SK-N-MC (cell line): ENCODE data around the gene MMP23B.

ENCODE experiments used
- DNase-seq: peaks from one replicate; pipeline ENCODE4 v3.0.0-alpha.2; 2011; ENCODE audit warnings: low read depth, low spot score
- H3K27ac ChIP-seq: fragments of 200-600 bp; sonication (generic); 2 replicates; pipeline ENCODE4 v1.5.1; 2016; ENCODE audit warnings: mixed run types
- H3K36me3 ChIP-seq: fragments of 200-600 bp; sonication (generic); 2 replicates; pipeline ENCODE4 v1.6.1; 2017; ENCODE audit warnings: antibody characterized with exemption, low read length, mixed read lengths; ENCODE audit not compliant: insufficient read depth
- H3K4me3 ChIP-seq: fragments of 200-600 bp; sonication (generic); 2 replicates; pipeline ENCODE4 v1.5.1; 2016
- H3K9ac ChIP-seq: fragments of 200-600 bp; sonication (generic); 2 replicates; pipeline ENCODE4 v1.8.0; 2017; ENCODE audit warnings: mixed run types, mixed read lengths; ENCODE audit not compliant: insufficient read length
- H3K9me3 ChIP-seq: fragments of 200-600 bp; sonication (generic); 2 replicates; pipeline ENCODE4 v1.6.1; 2017; ENCODE audit warnings: low read depth, mild to moderate bottlenecking, antibody characterized with exemption, low read length, moderate library complexity, mixed read lengths
- EZH2 ChIP-seq: fragments of 200-600 bp; sonication (generic); IDR thresholded peaks from one replicate; pipeline ENCODE4 v1.6.1; 2017; ENCODE audit warnings: antibody characterized with exemption
- FOXP2 ChIP-seq: optimal IDR thresholded peaks from 2 replicates; pipeline ENCODE3; 2011; ENCODE audit warnings: mild to moderate bottlenecking, moderate library complexity; ENCODE audit not compliant: insufficient read depth; ENCODE audit errors: extremely low read length, control extremely low read depth
- POLR2AphosphoS5 ChIP-seq: IDR thresholded peaks from 2 replicates; pipeline ENCODE4 v1.6.1; 2012; ENCODE audit warnings: mild to moderate bottlenecking, low read depth, low read length, borderline replicate concordance

The MMP23B gene

DNA sequence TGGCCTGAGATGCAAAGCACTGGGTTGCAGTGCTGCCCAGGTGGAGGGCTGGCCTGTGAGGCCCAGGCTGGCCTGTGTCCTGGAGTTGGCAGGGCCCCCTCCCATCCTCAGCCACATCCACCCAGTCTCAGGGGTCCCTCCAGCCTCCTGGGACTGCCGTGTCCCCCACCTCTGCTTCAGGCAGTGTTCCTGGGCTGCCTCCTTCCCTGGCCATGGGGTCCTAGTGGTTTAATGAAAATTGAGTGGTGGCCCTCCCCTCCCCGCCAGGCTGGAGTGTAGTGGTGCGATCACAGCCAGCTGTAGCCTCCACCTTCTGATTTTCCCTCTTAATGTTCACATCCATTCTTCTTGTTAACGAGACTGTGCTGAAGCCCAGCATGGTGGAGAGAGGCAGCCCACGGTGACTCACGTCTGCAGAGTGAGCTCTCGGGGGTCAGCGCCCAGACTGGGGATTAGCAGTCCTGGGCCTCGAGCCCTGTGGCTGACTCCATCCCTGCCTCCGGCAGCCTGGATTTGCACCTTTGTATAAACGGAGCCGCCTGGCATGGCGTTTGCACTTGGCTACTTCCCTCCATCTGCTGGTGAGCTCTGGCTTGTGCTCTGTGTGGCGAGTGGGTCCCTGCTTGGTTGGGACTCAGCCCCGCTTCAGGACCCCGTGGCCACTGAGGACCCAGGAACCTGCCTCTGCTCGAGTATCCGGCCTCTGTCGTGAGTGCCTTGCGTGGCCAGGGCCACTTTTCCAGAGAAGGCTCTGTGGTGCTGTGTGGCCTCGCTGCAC is 9.8 kb upstream of the MMP23B start:
- no peaks in the 10 kb centered on the region for H3K9me3 ChIP-seq
- TF ChIP-seq EZH2 (no peak), POLR2AphosphoS5 (no peak), FOXP2 (no peak)
- H3K9ac ChIP-seq: no peak overlapping the region

DNA sequence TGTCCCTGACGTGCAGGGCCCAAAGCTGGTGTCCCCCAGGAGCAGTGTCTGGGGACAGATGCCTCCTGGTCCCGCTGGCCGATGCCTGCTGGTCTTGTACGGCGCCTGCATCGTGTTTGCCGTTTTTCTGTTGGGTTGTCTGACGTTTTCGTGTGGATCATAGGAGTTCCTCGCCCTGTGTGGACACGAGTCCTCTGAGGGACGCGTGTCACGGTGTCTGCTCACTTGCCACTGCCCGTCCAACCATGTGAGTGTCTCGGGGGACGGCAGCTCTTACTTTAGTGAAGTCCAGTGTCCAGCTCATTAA is 9.2 kb upstream of the MMP23B start:
- no peaks in the 10 kb centered on the region for H3K9me3 ChIP-seq
- TF ChIP-seq FOXP2 (no peak), EZH2 (no peak), POLR2AphosphoS5 (no peak)
- no peak overlapping the region for H3K4me3 ChIP-seq
- H3K36me3 ChIP-seq: no peaks in the 10 kb centered on the region
- H3K27ac ChIP-seq: no peak overlapping the region
- DNase-seq: no peak
- no peak overlapping the region for H3K9ac ChIP-seq

More for the DNA sequence above, 9.8 kb upstream of the MMP23B start:
- no peak for DNase-seq
- no peak overlapping the region for H3K27ac ChIP-seq
- no peak overlapping the region for H3K4me3 ChIP-seq
- no peaks in the 10 kb centered on the region for H3K36me3 ChIP-seq

DNA sequence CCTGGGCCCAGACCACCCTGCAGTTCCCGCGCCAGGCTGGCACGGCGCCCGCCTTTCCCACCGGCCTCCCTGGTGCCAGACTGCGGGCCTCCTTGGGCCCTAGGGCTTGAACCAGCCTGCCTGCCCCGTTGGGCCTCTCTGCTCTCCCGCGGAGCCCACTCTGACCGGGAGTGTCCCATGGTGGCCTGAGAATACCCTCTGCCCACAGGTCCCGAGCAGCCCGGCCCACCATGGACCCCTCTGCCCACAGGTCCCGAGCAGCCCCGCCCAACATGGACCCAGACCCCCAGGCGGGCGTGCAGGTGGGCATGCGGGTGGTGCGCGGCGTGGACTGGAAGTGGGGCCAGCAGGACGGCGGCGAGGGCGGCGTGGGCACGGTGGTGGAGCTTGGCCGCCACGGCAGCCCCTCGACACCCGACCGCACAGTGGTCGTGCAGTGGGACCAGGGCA is 8.8 kb upstream of the MMP23B start:
- Histone ChIP-seq H3K9me3 (no peaks in the 10 kb centered on the region), H3K9ac (no peak overlapping the region), H3K36me3 (no peaks in the 10 kb centered on the region), H3K4me3 (no peak overlapping the region), H3K27ac (no peak overlapping the region)
- TF ChIP-seq EZH2: no peak
- TF ChIP-seq FOXP2: no peak
- TF ChIP-seq POLR2AphosphoS5: no peak
- no peak for DNase-seq

- no peaks in the 10 kb centered on the region for H3K9me3 ChIP-seq
- H3K27ac ChIP-seq: no peak overlapping the region
- TF ChIP-seq POLR2AphosphoS5 (no peak), EZH2 (no peak), FOXP2 (no peak)
- no peak overlapping the region for H3K4me3 ChIP-seq
- H3K9ac ChIP-seq: no peak overlapping the region
- DNase-seq: no peak
- no peaks in the 10 kb centered on the region for H3K36me3 ChIP-seq
These were observed 8.1 kb upstream of the MMP23B start for GRCh38 chr1:1623631-1624442.

- H3K9me3 ChIP-seq: no peaks in the 10 kb centered on the region
- no peak overlapping the region for H3K9ac ChIP-seq
- DNase-seq: no peak
- H3K4me3 ChIP-seq: no peak overlapping the region
- no peak overlapping the region for H3K27ac ChIP-seq
- no peak for TF ChIP-seq FOXP2
- TF ChIP-seq EZH2: no peak
- TF ChIP-seq POLR2AphosphoS5: no peak
- no peaks in the 10 kb centered on the region for H3K36me3 ChIP-seq
These were observed 7.2 kb upstream of the MMP23B start for GRCh38 chr1:1624443-1625403.

DNA sequence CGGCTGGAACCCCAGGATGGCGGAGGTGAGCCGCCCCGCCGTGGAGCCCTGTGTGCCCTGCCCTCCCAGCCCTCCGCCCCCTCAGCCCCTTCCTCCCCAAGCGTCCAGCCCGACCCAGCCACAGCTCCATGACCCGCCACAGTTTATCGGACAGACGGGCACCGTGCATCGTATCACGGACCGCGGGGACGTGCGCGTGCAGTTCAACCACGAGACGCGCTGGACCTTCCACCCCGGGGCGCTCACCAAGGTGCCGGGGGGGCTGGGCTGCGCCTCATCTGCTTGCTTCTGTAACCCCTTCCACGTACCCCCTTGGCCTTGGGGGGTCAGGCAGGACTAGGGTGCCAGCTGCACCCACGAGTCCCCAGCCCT is 6.6 kb upstream of the MMP23B start:
- no peak for TF ChIP-seq FOXP2
- TF ChIP-seq POLR2AphosphoS5: no peak
- no peak for TF ChIP-seq EZH2
- Histone ChIP-seq H3K36me3 (no peaks in the 10 kb centered on the region), H3K9me3 (no peaks in the 10 kb centered on the region), H3K4me3 (no peak overlapping the region), H3K9ac (no peak overlapping the region), H3K27ac (no peak overlapping the region)
- no peak for DNase-seq

GRCh38 chr1:1625824-1626206 is 6.2 kb upstream of the MMP23B start:
- no peaks in the 10 kb centered on the region for H3K9me3 ChIP-seq
- H3K27ac ChIP-seq: no peak overlapping the region
- no peak overlapping the region for H3K4me3 ChIP-seq
- DNase-seq: no peak
- no peak overlapping the region for H3K9ac ChIP-seq
- no peaks in the 10 kb centered on the region for H3K36me3 ChIP-seq
- TF ChIP-seq POLR2AphosphoS5: no peak
- no peak for TF ChIP-seq EZH2
- TF ChIP-seq FOXP2: no peak
